GM12878 (cell line): ENCODE measurements around the gene FGF19. TPM values are rescaled to one million over a fixed set of nuclear protein-coding genes. Genes with fewer than 3 reads are reported as not detected.

Experiments
- ATAC-seq: fragments of 200-7000 bp; cut with Tn5 transposase; 3 replicates; pipeline ENCODE4 v1.9.1; 2020; ENCODE audit warnings: mild to moderate bottlenecking, moderate library complexity
- BruUV-seq: library from RNA; stranded (reverse); fragments of 400-500 nt; replicated peaks from 2 replicates; lab custom pipeline; 2021; lab: Mats Ljungman, UMichigan
- CTCF ChIA-PET: fragments of 300-600 bp; sonication (Branson Sonifier 250); formaldehyde crosslinking; extraction: SDS; loops from one replicate; lab custom pipeline; 2021; ENCODE audit warnings: inconsistent platforms; lab: Yijun Ruan, JAX
- POLR2A ChIA-PET: fragments of 350-600 bp; formaldehyde crosslinking; extraction: SDS; loops from one replicate; lab custom pipeline; 2021; ENCODE audit warnings: inconsistent platforms; lab: Charles Lee
- RAD21 ChIA-PET: fragments of 300-600 bp; sonication (Branson Sonifier 250); formaldehyde crosslinking; loops from one replicate; lab custom pipeline; 2023; ENCODE audit warnings: antibody characterized with exemption; ENCODE audit not compliant: unreplicated experiment; lab: Charles Lee
- SMC1A ChIA-PET: fragments of 300-600 bp; sonication (Branson Sonifier 250); formaldehyde crosslinking; loops from one replicate; lab custom pipeline; 2023; ENCODE audit not compliant: unreplicated experiment, uncharacterized antibody; lab: Charles Lee
- DNase-seq: peaks from one replicate; pipeline ENCODE4 v3.0.0-alpha.2; 2011; ENCODE audit warnings: low read depth, low spot score
- FAIRE-seq: peaks from 3 replicates; lab custom pipeline; 2011; peaks lifted over from hg19 to GRCh38; lab: Jason Lieb, UNC
- H2AFZ ChIP-seq: 2 replicates; pipeline ENCODE4 v1.6.0; 2011; ENCODE audit warnings: low read depth, low read length, control low read depth; ENCODE audit not compliant: control insufficient read depth
- H3K27ac ChIP-seq: 2 replicates; pipeline ENCODE4 v1.5.1; 2011; ENCODE audit warnings: control low read depth; ENCODE audit not compliant: control insufficient read depth, insufficient read depth
- H3K27me3 ChIP-seq, 2 experiments: replicated peaks in 1 of 2; 2 replicates each; pipeline versions ENCODE4 v1.6.0 to v1.6.1; 2011; ENCODE audit warnings: low read length in 1 of 2; ENCODE audit not compliant: control insufficient read depth in 2 of 2, insufficient read depth in 2 of 2
- H3K36me3 ChIP-seq, 2 experiments: 2 replicates each; pipeline ENCODE4 v1.5.1; 2011; ENCODE audit warnings: low read length in 1 of 2; ENCODE audit not compliant: control insufficient read depth in 2 of 2, insufficient read depth in 2 of 2
- H3K4me1 ChIP-seq: 2 replicates; pipeline ENCODE4 v1.6.1; 2011; ENCODE audit warnings: mild to moderate bottlenecking, low read length, moderate library complexity, mixed read lengths; ENCODE audit not compliant: control insufficient read depth, insufficient read depth
- H3K4me2 ChIP-seq: 2 replicates; pipeline ENCODE4 v1.6.0; 2011; ENCODE audit warnings: control low read depth; ENCODE audit not compliant: control insufficient read depth, insufficient read depth
- H3K4me3 ChIP-seq: fragments of 200-600 bp; sonication (generic); 2 replicates; pipeline ENCODE4 v1.5.1; 2016
- H3K79me2 ChIP-seq: 2 replicates; pipeline ENCODE4 v1.6.0; 2011; ENCODE audit warnings: low read length; ENCODE audit not compliant: control insufficient read depth, insufficient read depth
- H3K9ac ChIP-seq: 2 replicates; pipeline ENCODE4 v1.8.0; 2011; ENCODE audit warnings: low read length, control low read depth, mixed read lengths; ENCODE audit not compliant: control insufficient read depth, insufficient read depth
- H3K9me3 ChIP-seq: replicated peaks from 3 replicates; pipeline ENCODE4 v1.5.1; 2011; ENCODE audit warnings: mild to moderate bottlenecking, low read length; ENCODE audit not compliant: control insufficient read depth, insufficient read depth
- H4K20me1 ChIP-seq: 2 replicates; pipeline ENCODE4 v1.6.0; 2011; ENCODE audit not compliant: control insufficient read depth, insufficient read depth
- CBX3 ChIP-seq: fragments of 200-600 bp; sonication (generic); IDR thresholded peaks from 2 replicates; pipeline ENCODE4 v1.6.1; 2016; ENCODE audit warnings: low read depth, borderline replicate concordance
- CEBPZ ChIP-seq: fragments of 150-350 bp; IDR thresholded peaks from 2 replicates; pipeline ENCODE4 v1.6.1; 2016; ENCODE audit warnings: low read depth, low read length
- GABPA ChIP-seq: IDR thresholded peaks from 2 replicates; pipeline ENCODE4 v1.6.1; 2014; ENCODE audit warnings: antibody characterized with exemption, low read depth, mild to moderate bottlenecking, inconsistent platforms
- GATAD2B ChIP-seq: fragments of 450-650 bp; conservative IDR thresholded peaks from 2 replicates; pipeline ENCODE4 v1.6.1; 2017; ENCODE audit warnings: low read depth, mild to moderate bottlenecking, moderate library complexity
- NFXL1 ChIP-seq: fragments of 450-650 bp; IDR thresholded peaks from 2 replicates; pipeline ENCODE4 v1.6.1; 2017; ENCODE audit warnings: antibody characterized with exemption, mild to moderate bottlenecking, borderline replicate concordance
- POLR2A ChIP-seq: IDR thresholded peaks from 2 replicates; pipeline ENCODE4 v1.6.1; 2011; ENCODE audit warnings: low read depth, mild to moderate bottlenecking, low read length
- POU2F2 ChIP-seq: IDR thresholded peaks from 3 replicates; pipeline ENCODE4 v1.6.1; 2011; ENCODE audit warnings: low read depth, mild to moderate bottlenecking, low read length, borderline replicate concordance
- RAD21 ChIP-seq: IDR thresholded peaks from 2 replicates; pipeline ENCODE4 v1.6.1; 2011; ENCODE audit warnings: mild to moderate bottlenecking, low read depth, low read length, moderate library complexity; ENCODE audit not compliant: insufficient read depth
- WGBS: methylation state at CpG from one replicate; pipeline ENCODE4 v1.1.6; 2016; ENCODE audit warnings: low lambda C conversion rate; ENCODE audit not compliant: insufficient replicate concordance, insufficient coverage; ENCODE audit errors: missing lambda C conversion rate; 5-methylcytosine and 5-hydroxymethylcytosine counted together
- in situ Hi-C: fragments of 300-500 bp; cut with MboI; formaldehyde crosslinking; loops from 9 replicates; pipeline ENCODE4 v1.14.3; 2018; ENCODE audit warnings: mixed read lengths
- intact Hi-C: fragments of 100-400 bp; cut with micrococcal nuclease; formaldehyde crosslinking; loops from one replicate; pipeline ENCODE4 v1.14.2; 2022; ENCODE audit not compliant: unreplicated experiment
- polyA plus RNA-seq, 11 experiments: library from polyadenylated mRNA; depleted of rRNA in 4 of 11; unstranded in 6 of 11; stranded (reverse) in 5 of 11; fragments of >200 nt; fragmentation: Nextera tagmentation in 4 of 11; fragmentation: Illumina TruSeq in 1 of 11; extraction: Ambion mirVana in 4 of 11; extraction: Trizol in 1 of 11; gene quantifications; 1 replicate in 1 of 11; 2 replicates in 10 of 11; pipeline versions ENCODE4 v1.2.1 to v1.2.3, GENCODE V29; 2011 to 2016; ENCODE audit warnings: inconsistent platforms in 2 of 11, missing spikeins in 2 of 11, low read depth in 1 of 11
- total RNA-seq, 4 experiments: library from RNA; depleted of rRNA in 3 of 4; stranded (reverse); fragments of >200 nt in 3 of 4; fragmentation: Illumina TruSeq in 1 of 4; extraction: Trizol in 1 of 4; gene quantifications; 2 replicates each; pipeline versions ENCODE4 v1.2.1 to v1.2.3, GENCODE V29; 2013 to 2021
- TF ChIP-seq, protein P1 (sequence below): fragments of 450-650 bp; IDR thresholded peaks from 2 replicates; pipeline ENCODE4 v1.6.1; 2017; ENCODE audit warnings: mild to moderate bottlenecking, moderate library complexity

Gene FGF19
- total and polyA plus RNA-seq, 10 of the 15 experiments (the other 5 are each of a cell fraction or from before 2014, with no cell fraction given): 0.08 TPM; not detected in 9

DNA sequence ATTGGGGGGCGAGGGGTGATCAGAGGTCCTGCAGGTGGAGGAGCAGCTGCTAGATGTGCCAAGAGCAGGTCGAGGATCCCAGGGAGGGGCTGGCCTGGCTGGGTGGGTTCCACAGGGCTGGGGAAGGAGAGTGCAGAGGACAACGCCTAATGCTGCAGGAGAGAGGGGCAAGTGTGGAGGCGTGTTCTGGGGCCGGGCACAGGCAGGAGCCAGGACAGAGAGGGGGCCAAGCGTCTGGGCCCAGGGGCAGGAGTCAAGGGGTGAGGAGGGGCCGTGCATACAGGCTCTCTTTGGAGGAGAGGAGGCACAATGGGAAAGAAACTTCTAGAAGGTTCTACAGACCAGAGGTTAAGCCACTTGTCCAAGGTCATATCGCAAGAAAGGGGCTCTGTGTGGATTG lies 26.7 kb upstream of the FGF19 start:
- ChIA-PET RAD21 (no interaction called here), POLR2A (no interaction called here)
- 11% methylated on average over 8 of the region's 8 CpGs for WGBS
- H2AFZ ChIP-seq: no peak overlapping the region
- H3K4me3 ChIP-seq: no peak overlapping the region
- FAIRE-seq: no peak
- peaks cover 0 to 1% of the 10 kb centered on the region in 2 experiments; a peak in 2 of 4 replicates for H3K27me3 ChIP-seq
- DNase-seq: no peak
- no peaks in the 10 kb centered on the region for H3K79me2 ChIP-seq
- H3K4me1 ChIP-seq: no peaks in the 10 kb centered on the region
- H3K9ac ChIP-seq: no peak overlapping the region
- H4K20me1 ChIP-seq: no peaks in the 10 kb centered on the region
- BruUV-seq: no TSS peak
- ATAC-seq: no peak
- no peaks in the 10 kb centered on the region; the same call in 2 of the 3 replicates for H3K9me3 ChIP-seq
- TF ChIP-seq CEBPZ: no peak
- no peak for TF ChIP-seq POU2F2
- TF ChIP-seq, all 136 proteins: peak for 0
- H3K36me3 ChIP-seq: no peaks in the 10 kb centered on the region
- ChIA-PET SMC1A (no interaction called here), CTCF (no interaction called here)
- H3K27ac ChIP-seq: no peak overlapping the region
- no peak overlapping the region for H3K4me2 ChIP-seq
- intact Hi-C loops (no loop called here), in situ Hi-C loops (no loop called here)

- Histone ChIP-seq H3K27me3 (peaks cover 0 to 1% of the 10 kb centered on the region in 2 experiments; a peak in 2 of 4 replicates), H3K9ac (no peak overlapping the region), H3K36me3 (no peaks in the 10 kb centered on the region), H3K4me1 (no peaks in the 10 kb centered on the region), H3K4me2 (no peak overlapping the region), H3K4me3 (no peak overlapping the region), H2AFZ (no peak overlapping the region), H4K20me1 (no peaks in the 10 kb centered on the region), H3K9me3 (no peaks in the 10 kb centered on the region), H3K79me2 (no peaks in the 10 kb centered on the region), H3K27ac (no peak overlapping the region)
- in situ Hi-C loops (no loop called here), intact Hi-C loops (no loop called here)
- ChIA-PET CTCF (no interaction called here), RAD21 (no interaction called here), POLR2A (no interaction called here), SMC1A (no interaction called here)
- FAIRE-seq (no peak), DNase-seq (no peak), ATAC-seq (no peak)
- no TSS peak for BruUV-seq
- WGBS: 13% methylated on average over 9 of the region's 9 CpGs
- TF ChIP-seq CBX3: no peak
- TF ChIP-seq, protein P1, sequence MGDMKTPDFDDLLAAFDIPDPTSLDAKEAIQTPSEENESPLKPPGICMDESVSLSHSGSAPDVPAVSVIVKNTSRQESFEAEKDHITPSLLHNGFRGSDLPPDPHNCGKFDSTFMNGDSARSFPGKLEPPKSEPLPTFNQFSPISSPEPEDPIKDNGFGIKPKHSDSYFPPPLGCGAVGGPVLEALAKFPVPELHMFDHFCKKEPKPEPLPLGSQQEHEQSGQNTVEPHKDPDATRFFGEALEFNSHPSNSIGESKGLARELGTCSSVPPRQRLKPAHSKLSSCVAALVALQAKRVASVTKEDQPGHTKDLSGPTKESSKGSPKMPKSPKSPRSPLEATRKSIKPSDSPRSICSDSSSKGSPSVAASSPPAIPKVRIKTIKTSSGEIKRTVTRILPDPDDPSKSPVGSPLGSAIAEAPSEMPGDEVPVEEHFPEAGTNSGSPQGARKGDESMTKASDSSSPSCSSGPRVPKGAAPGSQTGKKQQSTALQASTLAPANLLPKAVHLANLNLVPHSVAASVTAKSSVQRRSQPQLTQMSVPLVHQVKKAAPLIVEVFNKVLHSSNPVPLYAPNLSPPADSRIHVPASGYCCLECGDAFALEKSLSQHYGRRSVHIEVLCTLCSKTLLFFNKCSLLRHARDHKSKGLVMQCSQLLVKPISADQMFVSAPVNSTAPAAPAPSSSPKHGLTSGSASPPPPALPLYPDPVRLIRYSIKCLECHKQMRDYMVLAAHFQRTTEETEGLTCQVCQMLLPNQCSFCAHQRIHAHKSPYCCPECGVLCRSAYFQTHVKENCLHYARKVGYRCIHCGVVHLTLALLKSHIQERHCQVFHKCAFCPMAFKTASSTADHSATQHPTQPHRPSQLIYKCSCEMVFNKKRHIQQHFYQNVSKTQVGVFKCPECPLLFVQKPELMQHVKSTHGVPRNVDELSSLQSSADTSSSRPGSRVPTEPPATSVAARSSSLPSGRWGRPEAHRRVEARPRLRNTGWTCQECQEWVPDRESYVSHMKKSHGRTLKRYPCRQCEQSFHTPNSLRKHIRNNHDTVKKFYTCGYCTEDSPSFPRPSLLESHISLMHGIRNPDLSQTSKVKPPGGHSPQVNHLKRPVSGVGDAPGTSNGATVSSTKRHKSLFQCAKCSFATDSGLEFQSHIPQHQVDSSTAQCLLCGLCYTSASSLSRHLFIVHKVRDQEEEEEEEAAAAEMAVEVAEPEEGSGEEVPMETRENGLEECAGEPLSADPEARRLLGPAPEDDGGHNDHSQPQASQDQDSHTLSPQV: no peak
- no peak for TF ChIP-seq GABPA
- TF ChIP-seq POLR2A: no peak
- no peak for TF ChIP-seq NFXL1
- TF ChIP-seq GATAD2B: no peak
- no peak for TF ChIP-seq RAD21
Measured at GRCh38 chr11:69729252-69729651, 25.4 kb upstream of the FGF19 start.
